Body of pancreas (tissue), 4 donors: Measurements from ENCODE around the gene CCDC6.
"Not testable (repeated sequence)": the region's sequence is repeated elsewhere in the genome, so short reads cannot be mapped to it uniquely, and the experiment has no call there.

Source experiments
- POLR2A ChIP-seq, 3 donors: fragments of 450-650 bp; IDR thresholded peaks; one replicate each; pipeline ENCODE4 v1.6.1; 2016; ENCODE audit warnings: antibody characterized with exemption in 3 of 3, mild to moderate bottlenecking in 2 of 3
- TF ChIP-seq, protein P1 (sequence below), 7 experiments: fragments of 450-650 bp in 4 of 7; fragments of 200-600 bp in 3 of 7; sonication (generic) in 3 of 7; IDR thresholded peaks; one replicate each; pipeline ENCODE4 v1.5.1; 2016 to 2019; ENCODE audit warnings: antibody characterized with exemption in 7 of 7

DNA sequence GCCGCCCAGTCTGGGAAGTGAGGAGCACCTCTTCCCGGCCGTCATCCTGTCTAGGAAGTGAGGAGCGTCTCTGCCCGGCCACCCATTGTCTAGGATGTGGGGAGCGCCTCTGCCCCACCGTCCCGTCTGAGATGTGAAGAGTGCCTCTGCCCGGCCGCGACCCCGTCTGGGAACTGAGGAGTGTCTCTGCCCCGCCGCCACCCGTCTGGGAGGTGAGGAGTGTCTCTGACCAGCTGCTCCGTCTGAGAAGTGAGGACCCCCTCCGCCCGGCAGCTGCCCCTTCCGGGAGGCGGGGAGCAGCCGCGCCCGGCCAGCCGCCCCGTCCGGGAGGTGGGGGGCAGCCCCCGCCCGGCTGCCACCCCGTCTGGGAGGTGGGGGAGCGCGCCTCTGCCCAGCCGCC lies 162.2 kb downstream of the CCDC6 start:
- TF ChIP-seq, protein P1, sequence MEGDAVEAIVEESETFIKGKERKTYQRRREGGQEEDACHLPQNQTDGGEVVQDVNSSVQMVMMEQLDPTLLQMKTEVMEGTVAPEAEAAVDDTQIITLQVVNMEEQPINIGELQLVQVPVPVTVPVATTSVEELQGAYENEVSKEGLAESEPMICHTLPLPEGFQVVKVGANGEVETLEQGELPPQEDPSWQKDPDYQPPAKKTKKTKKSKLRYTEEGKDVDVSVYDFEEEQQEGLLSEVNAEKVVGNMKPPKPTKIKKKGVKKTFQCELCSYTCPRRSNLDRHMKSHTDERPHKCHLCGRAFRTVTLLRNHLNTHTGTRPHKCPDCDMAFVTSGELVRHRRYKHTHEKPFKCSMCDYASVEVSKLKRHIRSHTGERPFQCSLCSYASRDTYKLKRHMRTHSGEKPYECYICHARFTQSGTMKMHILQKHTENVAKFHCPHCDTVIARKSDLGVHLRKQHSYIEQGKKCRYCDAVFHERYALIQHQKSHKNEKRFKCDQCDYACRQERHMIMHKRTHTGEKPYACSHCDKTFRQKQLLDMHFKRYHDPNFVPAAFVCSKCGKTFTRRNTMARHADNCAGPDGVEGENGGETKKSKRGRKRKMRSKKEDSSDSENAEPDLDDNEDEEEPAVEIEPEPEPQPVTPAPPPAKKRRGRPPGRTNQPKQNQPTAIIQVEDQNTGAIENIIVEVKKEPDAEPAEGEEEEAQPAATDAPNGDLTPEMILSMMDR (IDR thresholded peaks at IDR 0.05): not testable (repeated sequence)
- not testable (repeated sequence) for TF ChIP-seq POLR2A (IDR thresholded peaks at IDR 0.05)
